NCI-H2171 (cell line): ENCODE data around the gene CBY2.
"Not testable (repeated sequence)": the region's sequence is repeated elsewhere in the genome, so short reads cannot be mapped to it uniquely, and the experiment has no call there.

Experiments
- DNase-seq: peaks from one replicate; lab custom pipeline; 2025; lab: John Stamatoyannopoulos, UW

Gene CBY2

GRCh38 chr13:45744979-45745378 is 42.9 kb downstream of the CBY2 start:
- no peak for DNase-seq

GRCh38 chr13:45747071-45747470 is 45.0 kb downstream of the CBY2 start:
- no peak for DNase-seq

- DNase-seq = no peak
Observed at GRCh38 chr13:45748941-45749759, 47.0 kb downstream of the CBY2 start.

- DNase-seq = no peak
Observed at GRCh38 chr13:45750566-45750965, 48.4 kb downstream of the CBY2 start.

GRCh38 chr13:45751885-45752284 is 49.8 kb downstream of the CBY2 start:
- no peak for DNase-seq

GRCh38 chr13:45752510-45752909 is 50.4 kb downstream of the CBY2 start:
- no peak for DNase-seq

- not testable (repeated sequence) for DNase-seq
Observed at GRCh38 chr13:45756498-45756897, 54.4 kb downstream of the CBY2 start.

- DNase-seq = not testable (repeated sequence)
Observed at GRCh38 chr13:45757589-45757988, 55.5 kb downstream of the CBY2 start.

- DNase-seq = no peak
Observed at GRCh38 chr13:45763419-45763818, 61.3 kb downstream of the CBY2 start.
